Measurements from ENCODE around the gene ACTRT3.

Gene ACTRT3

DNA sequence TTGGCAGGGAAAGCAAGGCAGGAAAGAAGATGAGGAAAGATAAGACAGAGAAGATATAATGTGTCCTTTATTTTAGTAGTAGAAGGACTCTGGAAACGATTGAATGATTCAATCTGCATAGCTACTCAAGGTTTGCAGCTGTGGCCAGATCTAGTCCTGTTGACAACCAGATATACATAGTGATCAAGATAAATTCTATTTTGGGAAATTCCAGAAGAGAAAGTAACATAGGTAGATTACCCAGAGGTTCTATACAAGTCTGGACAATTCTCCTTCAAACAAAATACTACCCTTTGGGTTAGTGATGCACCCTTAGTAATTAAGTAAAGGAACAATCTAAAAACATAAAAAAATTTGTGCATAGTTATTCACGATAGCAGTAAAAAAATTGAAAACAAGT, 13.9 kb downstream of the ACTRT3 start:
- H3K9ac ChIP-seq (ENCODE audit: low read length), result no peak overlapping the region
- no peak overlapping the region for H3K27ac ChIP-seq (ENCODE audit: low read depth, low read length)
- no CpG with 5 or more reads among the region's 2 CpGs for WGBS (ENCODE audit: extremely low coverage, insufficient coverage, low lambda C conversion rate)
- H3K18ac ChIP-seq (ENCODE audit: low read length), result no peak overlapping the region
- H3K56ac ChIP-seq (ENCODE audit: low read length), result no peak overlapping the region
- H3K27me3 ChIP-seq (ENCODE audit: insufficient read depth, low read length, poor library complexity), result no peaks in the 10 kb centered on the region
- DNase-seq, result no peak
- H3K23ac ChIP-seq (ENCODE audit: low read length), result no peak overlapping the region
- no peak overlapping the region for H2BK5ac ChIP-seq (ENCODE audit: low read length)
- H3K79me1 ChIP-seq (ENCODE audit: low read length), result no peaks in the 10 kb centered on the region
- no peak overlapping the region for H2BK15ac ChIP-seq (replicated peaks; ENCODE audit: low read depth)
- no peak overlapping the region for H3K4me2 ChIP-seq (ENCODE audit: low read length)
- no peaks in the 10 kb centered on the region for H3K79me2 ChIP-seq (ENCODE audit: control insufficient read depth, insufficient read depth, low read length)
- no peak overlapping the region for H2AK5ac ChIP-seq (ENCODE audit: low read length)
- no peak overlapping the region for H4K5ac ChIP-seq (ENCODE audit: low read length)
- no peaks in the 10 kb centered on the region for H3K4me1 ChIP-seq (ENCODE audit: control insufficient read depth, low read depth, low read length)
- H3K36me3 ChIP-seq (ENCODE audit: control insufficient read depth, insufficient read depth, low read length), result no peaks in the 10 kb centered on the region
- no peak overlapping the region for H4K8ac ChIP-seq (ENCODE audit: low read depth, low read length)
- H2BK120ac ChIP-seq (ENCODE audit: low read depth, low read length), result no peak overlapping the region
- H3K4me3 ChIP-seq (ENCODE audit: low read length), result no peak overlapping the region
- H3K4ac ChIP-seq (ENCODE audit: low read depth, low read length), result no peak overlapping the region

DNA sequence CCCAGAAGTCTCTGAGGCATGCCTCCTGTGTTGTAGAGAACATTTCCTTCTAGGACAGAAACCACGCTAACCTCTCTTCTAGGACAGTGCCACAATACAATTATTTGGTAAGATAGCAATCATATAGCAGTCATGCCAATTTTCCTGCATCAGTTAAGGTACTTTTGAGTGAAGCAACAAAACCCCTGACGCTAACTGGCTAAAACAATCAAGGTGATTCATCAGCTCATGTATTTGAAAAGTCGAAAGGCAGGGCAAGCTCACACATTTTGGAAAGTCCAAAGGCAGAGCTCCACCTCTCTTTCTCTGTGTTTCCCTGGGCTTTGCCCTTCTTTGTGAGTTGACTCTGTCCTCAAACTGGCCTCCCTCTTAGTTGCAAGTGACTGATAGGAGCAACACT, 14.7 kb downstream of the ACTRT3 start:
- H3K18ac ChIP-seq (ENCODE audit: low read length), result no peak overlapping the region
- H3K4me2 ChIP-seq (ENCODE audit: low read length), result no peak overlapping the region
- no CpG with 5 or more reads among the region's 3 CpGs for WGBS (ENCODE audit: extremely low coverage, insufficient coverage, low lambda C conversion rate)
- no peak overlapping the region for H3K4me3 ChIP-seq (ENCODE audit: low read length)
- no peaks in the 10 kb centered on the region for H3K79me2 ChIP-seq (ENCODE audit: control insufficient read depth, insufficient read depth, low read length)
- H3K23ac ChIP-seq (ENCODE audit: low read length), result no peak overlapping the region
- H2BK15ac ChIP-seq (replicated peaks; ENCODE audit: low read depth), result no peak overlapping the region
- H2BK5ac ChIP-seq (ENCODE audit: low read length), result no peak overlapping the region
- no peak overlapping the region for H4K5ac ChIP-seq (ENCODE audit: low read length)
- no peak overlapping the region for H3K9ac ChIP-seq (ENCODE audit: low read length)
- H3K36me3 ChIP-seq (ENCODE audit: control insufficient read depth, insufficient read depth, low read length), result no peaks in the 10 kb centered on the region
- H4K8ac ChIP-seq (ENCODE audit: low read depth, low read length), result no peak overlapping the region
- H3K27ac ChIP-seq (ENCODE audit: low read depth, low read length), result no peak overlapping the region
- no peaks in the 10 kb centered on the region for H3K79me1 ChIP-seq (ENCODE audit: low read length)
- no peak overlapping the region for H2AK5ac ChIP-seq (ENCODE audit: low read length)
- H3K4ac ChIP-seq (ENCODE audit: low read depth, low read length), result no peak overlapping the region
- H2BK120ac ChIP-seq (ENCODE audit: low read depth, low read length), result no peak overlapping the region
- H3K4me1 ChIP-seq (ENCODE audit: control insufficient read depth, low read depth, low read length), result no peaks in the 10 kb centered on the region
- no peaks in the 10 kb centered on the region for H3K27me3 ChIP-seq (ENCODE audit: insufficient read depth, low read length, poor library complexity)
- H3K56ac ChIP-seq (ENCODE audit: low read length), result no peak overlapping the region
- DNase-seq, result no peak

DNA sequence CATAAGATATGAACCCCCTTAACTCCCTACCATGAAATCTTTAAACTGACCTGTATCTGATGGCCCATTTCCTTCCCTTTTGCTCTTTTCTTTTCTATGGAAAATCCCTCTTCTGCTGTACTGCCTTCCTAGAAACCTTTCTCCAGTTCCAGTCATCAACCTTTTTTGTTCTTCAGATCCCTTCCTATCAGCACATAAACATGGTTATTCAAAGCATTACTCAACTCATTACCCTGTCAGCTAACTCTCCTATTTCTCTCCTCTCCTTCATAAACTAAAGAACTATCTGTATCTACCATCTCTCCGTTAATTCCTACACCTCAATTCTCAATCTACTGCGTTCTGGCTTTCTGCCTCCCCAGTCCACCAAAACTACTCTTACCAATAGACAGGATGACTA, 17.5 kb downstream of the ACTRT3 start:
- H2BK120ac ChIP-seq (ENCODE audit: low read depth, low read length), result no peak overlapping the region
- no peaks in the 10 kb centered on the region for H3K79me2 ChIP-seq (ENCODE audit: control insufficient read depth, insufficient read depth, low read length)
- H2BK5ac ChIP-seq (ENCODE audit: low read length), result no peak overlapping the region
- no peaks in the 10 kb centered on the region for H3K27me3 ChIP-seq (ENCODE audit: insufficient read depth, low read length, poor library complexity)
- H3K4me1 ChIP-seq (ENCODE audit: control insufficient read depth, low read depth, low read length), result no peaks in the 10 kb centered on the region
- H3K79me1 ChIP-seq (ENCODE audit: low read length), result no peaks in the 10 kb centered on the region
- no peak for DNase-seq
- H3K36me3 ChIP-seq (ENCODE audit: control insufficient read depth, insufficient read depth, low read length), result no peaks in the 10 kb centered on the region
- no peak overlapping the region for H3K27ac ChIP-seq (ENCODE audit: low read depth, low read length)
- no peak overlapping the region for H4K5ac ChIP-seq (ENCODE audit: low read length)
- H3K4ac ChIP-seq (ENCODE audit: low read depth, low read length), result no peak overlapping the region
- no peak overlapping the region for H3K18ac ChIP-seq (ENCODE audit: low read length)
- no peak overlapping the region for H3K9ac ChIP-seq (ENCODE audit: low read length)
- H3K23ac ChIP-seq (ENCODE audit: low read length), result no peak overlapping the region
- H3K4me3 ChIP-seq (ENCODE audit: low read length), result no peak overlapping the region
- H2AK5ac ChIP-seq (ENCODE audit: low read length), result no peak overlapping the region
- no peak overlapping the region for H3K4me2 ChIP-seq (ENCODE audit: low read length)
- H4K8ac ChIP-seq (ENCODE audit: low read depth, low read length), result no peak overlapping the region
- no peak overlapping the region for H3K56ac ChIP-seq (ENCODE audit: low read length)
- WGBS (ENCODE audit: extremely low coverage, insufficient coverage, low lambda C conversion rate), result 100% methylated on average over 2 of the region's 2 CpGs
- H2BK15ac ChIP-seq (replicated peaks; ENCODE audit: low read depth), result no peak overlapping the region

GRCh38 chr3:169750665-169751064, 18.7 kb downstream of the ACTRT3 start:
- no peak overlapping the region for H2BK5ac ChIP-seq (ENCODE audit: low read length)
- no peaks in the 10 kb centered on the region for H3K79me1 ChIP-seq (ENCODE audit: low read length)
- H3K9ac ChIP-seq (ENCODE audit: low read length), result no peak overlapping the region
- no peak overlapping the region for H3K23ac ChIP-seq (ENCODE audit: low read length)
- H3K18ac ChIP-seq (ENCODE audit: low read length), result no peak overlapping the region
- H2BK120ac ChIP-seq (ENCODE audit: low read depth, low read length), result no peak overlapping the region
- no peak overlapping the region for H3K27ac ChIP-seq (ENCODE audit: low read depth, low read length)
- H3K56ac ChIP-seq (ENCODE audit: low read length), result no peak overlapping the region
- H3K27me3 ChIP-seq (ENCODE audit: insufficient read depth, low read length, poor library complexity), result no peaks in the 10 kb centered on the region
- H2AK5ac ChIP-seq (ENCODE audit: low read length), result no peak overlapping the region
- no CpG with 5 or more reads among the region's 2 CpGs for WGBS (ENCODE audit: extremely low coverage, insufficient coverage, low lambda C conversion rate)
- no peak overlapping the region for H3K4me2 ChIP-seq (ENCODE audit: low read length)
- H4K5ac ChIP-seq (ENCODE audit: low read length), result no peak overlapping the region
- H3K4me3 ChIP-seq (ENCODE audit: low read length), result no peak overlapping the region
- no peaks in the 10 kb centered on the region for H3K79me2 ChIP-seq (ENCODE audit: control insufficient read depth, insufficient read depth, low read length)
- H2BK15ac ChIP-seq (replicated peaks; ENCODE audit: low read depth), result no peak overlapping the region
- no peak overlapping the region for H4K8ac ChIP-seq (ENCODE audit: low read depth, low read length)
- H3K4me1 ChIP-seq (ENCODE audit: control insufficient read depth, low read depth, low read length), result no peaks in the 10 kb centered on the region
- no peak for DNase-seq
- no peak overlapping the region for H3K4ac ChIP-seq (ENCODE audit: low read depth, low read length)
- H3K36me3 ChIP-seq (ENCODE audit: control insufficient read depth, insufficient read depth, low read length), result no peaks in the 10 kb centered on the region

GRCh38 chr3:169748670-169749069, 20.7 kb downstream of the ACTRT3 start:
- no peak overlapping the region for H4K5ac ChIP-seq (ENCODE audit: low read length)
- H3K79me1 ChIP-seq (ENCODE audit: low read length), result no peaks in the 10 kb centered on the region
- H3K4ac ChIP-seq (ENCODE audit: low read depth, low read length), result no peak overlapping the region
- H2BK5ac ChIP-seq (ENCODE audit: low read length), result no peak overlapping the region
- H3K79me2 ChIP-seq (ENCODE audit: control insufficient read depth, insufficient read depth, low read length), result no peaks in the 10 kb centered on the region
- H2BK15ac ChIP-seq (replicated peaks; ENCODE audit: low read depth), result no peak overlapping the region
- no peak overlapping the region for H2AK5ac ChIP-seq (ENCODE audit: low read length)
- H3K36me3 ChIP-seq (ENCODE audit: control insufficient read depth, insufficient read depth, low read length), result no peaks in the 10 kb centered on the region
- H3K27ac ChIP-seq (ENCODE audit: low read depth, low read length), result no peak overlapping the region
- H3K9ac ChIP-seq (ENCODE audit: low read length), result no peak overlapping the region
- no peak for DNase-seq
- H3K4me2 ChIP-seq (ENCODE audit: low read length), result no peak overlapping the region
- no peak overlapping the region for H3K23ac ChIP-seq (ENCODE audit: low read length)
- no peak overlapping the region for H3K4me3 ChIP-seq (ENCODE audit: low read length)
- no peak overlapping the region for H3K18ac ChIP-seq (ENCODE audit: low read length)
- H2BK120ac ChIP-seq (ENCODE audit: low read depth, low read length), result no peak overlapping the region
- no peaks in the 10 kb centered on the region for H3K4me1 ChIP-seq (ENCODE audit: control insufficient read depth, low read depth, low read length)
- no peaks in the 10 kb centered on the region for H3K27me3 ChIP-seq (ENCODE audit: insufficient read depth, low read length, poor library complexity)
- no CpG with 5 or more reads among the region's 3 CpGs for WGBS (ENCODE audit: extremely low coverage, insufficient coverage, low lambda C conversion rate)
- H4K8ac ChIP-seq (ENCODE audit: low read depth, low read length), result no peak overlapping the region
- H3K56ac ChIP-seq (ENCODE audit: low read length), result no peak overlapping the region

DNA sequence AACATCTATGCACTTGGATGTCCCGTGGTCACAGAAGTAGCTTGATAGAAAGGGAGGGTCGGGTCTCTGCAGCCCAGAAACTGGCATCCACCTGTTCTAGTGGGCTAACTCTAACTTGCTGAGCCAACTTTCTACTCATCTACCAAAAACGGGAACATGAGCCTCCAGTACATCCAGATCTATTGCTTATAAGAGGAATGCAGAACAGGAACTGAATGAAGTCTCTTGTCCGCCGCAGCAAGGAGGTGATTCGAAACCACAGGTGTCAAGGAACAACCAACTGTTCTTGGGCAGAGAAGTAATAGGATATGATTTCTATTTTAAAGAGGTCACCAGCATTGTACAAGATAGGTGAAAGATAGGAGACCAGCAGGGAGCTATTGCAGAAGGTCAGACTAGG, 22.4 kb downstream of the ACTRT3 start:
- Histone ChIP-seq H3K79me2 (ENCODE audit: control insufficient read depth, insufficient read depth, low read length) (no peaks in the 10 kb centered on the region), H2BK15ac (replicated peaks; ENCODE audit: low read depth) (no peak overlapping the region), H3K4me2 (ENCODE audit: low read length) (no peak overlapping the region), H3K27me3 (ENCODE audit: insufficient read depth, low read length, poor library complexity) (no peaks in the 10 kb centered on the region), H3K18ac (ENCODE audit: low read length) (no peak overlapping the region), H4K5ac (ENCODE audit: low read length) (no peak overlapping the region), H2BK5ac (ENCODE audit: low read length) (no peak overlapping the region), H3K79me1 (ENCODE audit: low read length) (no peaks in the 10 kb centered on the region), H2BK120ac (ENCODE audit: low read depth, low read length) (no peak overlapping the region), H3K4me3 (ENCODE audit: low read length) (no peak overlapping the region), H2AK5ac (ENCODE audit: low read length) (no peak overlapping the region), H3K23ac (ENCODE audit: low read length) (no peak overlapping the region), H3K4me1 (ENCODE audit: control insufficient read depth, low read depth, low read length) (no peaks in the 10 kb centered on the region), H3K4ac (ENCODE audit: low read depth, low read length) (no peak overlapping the region), H3K56ac (ENCODE audit: low read length) (no peak overlapping the region), H4K8ac (ENCODE audit: low read depth, low read length) (no peak overlapping the region), H3K9ac (ENCODE audit: low read length) (no peak overlapping the region), H3K36me3 (ENCODE audit: control insufficient read depth, insufficient read depth, low read length) (no peaks in the 10 kb centered on the region), H3K27ac (ENCODE audit: low read depth, low read length) (no peak overlapping the region)
- no peak for DNase-seq
- no CpG with 5 or more reads among the region's 6 CpGs for WGBS (ENCODE audit: extremely low coverage, insufficient coverage, low lambda C conversion rate)

All from mesendoderm (in vitro differentiated cells).